Stimulated activated CD4-positive, alpha-beta T cell treated with anti-CD3 and anti-CD28 coated beads, Interleukin-15, amount 100 ng/mL, for 48 hours (primary cell): ENCODE measurements around the gene TUBB4B.

Experiments
- DNase-seq, 2 donors: peaks; one replicate each; pipeline ENCODE4 v3.0.0-alpha.2; 2020; ENCODE audit warnings: low read depth in 2 of 2

TUBB4B gene

DNA sequence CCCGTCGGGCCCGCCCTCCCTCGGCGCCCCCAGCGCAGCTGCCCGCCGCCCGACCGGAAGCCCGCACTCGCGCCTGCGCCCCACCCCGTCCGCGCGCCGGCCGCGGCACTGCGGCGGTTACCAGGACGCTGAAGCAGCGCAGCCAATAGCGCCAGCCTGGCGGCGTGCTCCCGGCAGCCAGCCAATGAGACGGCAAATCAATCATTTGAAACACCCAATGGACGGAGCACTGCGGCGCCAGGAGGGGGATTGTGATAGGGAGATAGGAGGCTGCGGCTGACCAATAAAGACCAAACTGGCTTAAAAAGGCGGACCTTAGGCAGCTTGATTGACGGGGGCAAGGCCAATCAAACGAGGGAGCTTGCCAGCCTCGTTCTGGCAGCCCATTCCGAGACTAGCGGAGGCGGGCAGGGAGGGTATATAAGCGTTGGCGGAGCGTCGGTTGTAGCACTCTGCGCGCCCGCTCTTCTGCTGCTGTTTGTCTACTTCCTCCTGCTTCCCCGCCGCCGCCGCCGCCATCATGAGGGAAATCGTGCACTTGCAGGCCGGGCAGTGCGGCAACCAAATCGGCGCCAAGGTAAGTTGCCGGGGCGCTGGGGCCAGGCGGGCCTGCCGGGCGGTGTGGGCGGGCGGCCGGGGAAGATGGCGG is at the start of gene TUBB4B:
TSS of gene TUBB4B (plus strand) at position 447 of the 649 bp plus-strand sequence. CDS start at position 521, 74 bp downstream.
- peak; percentile 96 to 99 for DNase-seq

DNA sequence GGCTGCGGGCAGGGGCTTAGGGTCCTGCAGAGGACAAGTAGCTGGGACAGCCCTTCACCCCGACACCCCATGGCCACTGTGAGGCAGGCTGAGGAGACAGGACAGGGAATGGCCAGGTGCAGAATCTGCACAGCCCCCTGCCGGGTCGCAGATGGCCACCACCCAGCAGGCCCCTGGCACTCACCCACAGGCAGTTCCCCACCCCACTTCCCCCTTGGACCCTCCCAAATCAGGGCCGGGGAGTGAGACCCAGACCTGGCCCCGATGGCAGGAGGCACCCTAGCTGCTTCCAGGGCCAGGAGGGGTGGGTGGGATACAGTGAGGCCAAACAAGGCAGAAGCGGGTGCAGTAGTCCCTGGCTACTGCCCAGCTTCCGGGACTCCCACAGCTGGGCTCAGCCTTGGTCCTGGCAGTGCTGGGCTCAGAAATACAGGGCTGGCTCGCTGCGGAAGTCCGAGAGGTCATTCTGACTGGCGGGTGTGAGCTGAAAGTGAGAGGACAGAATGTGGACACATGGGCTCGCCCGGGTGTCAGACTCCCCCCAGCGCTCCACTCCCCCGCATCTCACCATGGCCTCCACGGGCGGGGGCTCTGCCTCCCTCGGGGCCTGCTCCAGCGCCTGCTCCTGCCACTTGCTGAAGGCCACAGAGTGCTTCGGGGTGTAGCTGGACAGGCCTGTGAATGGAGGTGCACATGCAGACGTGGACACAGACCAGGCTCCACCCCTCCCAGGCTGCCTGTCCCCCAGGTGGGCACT is 49.2 kb upstream of the TUBB4B start:
- DNase-seq: no peak

DNA sequence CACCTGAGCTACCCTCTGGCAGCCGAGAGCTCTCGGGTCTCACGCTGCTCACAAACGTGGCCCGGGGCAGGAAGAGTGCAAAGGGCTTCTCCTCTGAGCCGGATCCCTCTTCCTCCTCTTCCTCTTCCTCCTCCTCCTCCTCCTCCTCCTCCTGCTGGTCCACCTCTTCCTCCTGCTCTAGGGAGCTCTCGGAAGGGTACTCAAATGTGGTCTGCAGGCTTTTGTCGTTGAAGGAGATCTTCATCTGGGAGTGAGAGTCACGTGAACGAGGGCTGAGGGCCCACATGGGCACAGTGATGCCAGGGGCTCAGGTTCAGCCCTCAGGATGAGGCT is 48.7 kb upstream of the TUBB4B start:
- no peak for DNase-seq

DNA sequence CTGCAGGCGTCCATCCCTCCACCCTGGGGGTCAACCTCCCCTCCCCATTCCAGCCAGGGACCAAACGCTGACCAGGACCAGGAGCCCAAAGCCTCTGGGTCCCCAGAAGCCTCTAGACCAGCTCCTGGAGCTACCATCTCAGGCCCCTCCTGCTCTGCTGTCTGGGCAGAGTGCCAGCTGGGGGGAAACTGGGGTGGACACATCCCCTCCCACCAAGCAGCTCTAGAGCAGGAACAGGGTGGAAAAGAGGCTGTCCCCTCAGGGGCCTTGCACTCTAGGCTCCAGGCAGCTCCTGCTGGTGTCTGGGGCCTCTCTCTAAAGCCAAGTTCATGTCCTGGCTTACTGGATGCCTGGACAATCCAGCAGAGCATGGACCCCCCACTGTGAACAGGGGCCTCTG is 48.2 kb upstream of the TUBB4B start:
- no peak for DNase-seq

DNA sequence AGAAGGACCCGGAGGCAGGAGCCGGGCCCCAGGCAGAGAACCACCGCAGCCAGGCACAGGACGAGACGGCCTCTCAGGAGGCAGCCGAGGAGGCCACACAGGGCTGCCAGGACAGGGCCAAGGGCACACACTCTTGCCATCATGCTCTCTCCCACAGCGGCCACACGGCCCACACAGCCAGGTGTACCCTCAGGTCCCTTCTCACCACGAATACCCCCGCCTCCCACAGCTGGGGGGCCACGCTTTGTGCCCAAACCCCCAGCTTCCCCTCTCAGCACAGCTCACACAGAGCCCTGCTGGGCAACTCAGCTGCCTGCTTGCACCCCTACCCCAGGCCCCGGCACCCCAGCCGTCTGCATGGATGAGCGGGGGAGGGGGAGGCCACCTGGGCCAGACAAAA is 47.3 kb upstream of the TUBB4B start:
- DNase-seq: no peak

DNA sequence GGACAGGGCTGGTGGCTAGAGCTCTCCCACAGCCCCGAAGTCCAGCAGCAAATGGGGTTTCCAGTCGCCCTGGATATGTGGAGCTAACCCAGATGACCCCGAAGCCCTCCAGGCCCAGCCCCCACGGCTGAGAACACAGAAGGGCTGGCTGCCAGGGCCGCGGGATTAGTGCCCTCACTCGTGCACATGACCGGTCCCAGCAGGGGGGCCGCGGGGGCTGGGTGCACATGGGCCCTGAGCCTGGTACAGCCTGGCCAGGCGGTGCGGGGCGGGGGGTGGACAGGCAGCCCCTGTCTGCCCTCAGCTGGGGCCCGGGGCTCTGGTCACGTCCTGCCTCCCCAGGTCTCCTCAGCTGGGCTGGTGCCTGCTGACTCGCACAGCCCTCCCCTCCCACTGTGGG is 46.7 kb upstream of the TUBB4B start:
- no peak for DNase-seq

DNA sequence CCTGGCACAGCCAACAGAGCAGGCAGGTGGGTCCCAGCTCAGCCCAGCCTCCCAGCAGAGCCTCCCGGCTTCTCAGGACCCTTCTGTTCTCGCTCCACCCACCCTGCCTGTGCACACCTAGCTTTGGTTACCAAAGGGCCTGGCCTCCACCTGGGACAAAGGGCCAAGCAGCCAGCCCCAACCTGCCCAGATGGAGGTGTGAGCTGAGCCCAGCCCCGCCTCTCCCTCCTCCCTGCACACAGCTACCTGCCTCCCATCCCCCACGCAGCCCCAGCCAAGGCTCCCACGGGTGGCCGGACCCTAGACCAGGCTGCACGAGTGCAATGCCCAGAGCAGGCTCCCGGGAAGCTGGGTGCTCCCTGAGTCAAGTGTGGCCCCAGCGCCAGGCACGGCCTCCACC is 46.2 kb upstream of the TUBB4B start:
- DNase-seq: no peak

DNA sequence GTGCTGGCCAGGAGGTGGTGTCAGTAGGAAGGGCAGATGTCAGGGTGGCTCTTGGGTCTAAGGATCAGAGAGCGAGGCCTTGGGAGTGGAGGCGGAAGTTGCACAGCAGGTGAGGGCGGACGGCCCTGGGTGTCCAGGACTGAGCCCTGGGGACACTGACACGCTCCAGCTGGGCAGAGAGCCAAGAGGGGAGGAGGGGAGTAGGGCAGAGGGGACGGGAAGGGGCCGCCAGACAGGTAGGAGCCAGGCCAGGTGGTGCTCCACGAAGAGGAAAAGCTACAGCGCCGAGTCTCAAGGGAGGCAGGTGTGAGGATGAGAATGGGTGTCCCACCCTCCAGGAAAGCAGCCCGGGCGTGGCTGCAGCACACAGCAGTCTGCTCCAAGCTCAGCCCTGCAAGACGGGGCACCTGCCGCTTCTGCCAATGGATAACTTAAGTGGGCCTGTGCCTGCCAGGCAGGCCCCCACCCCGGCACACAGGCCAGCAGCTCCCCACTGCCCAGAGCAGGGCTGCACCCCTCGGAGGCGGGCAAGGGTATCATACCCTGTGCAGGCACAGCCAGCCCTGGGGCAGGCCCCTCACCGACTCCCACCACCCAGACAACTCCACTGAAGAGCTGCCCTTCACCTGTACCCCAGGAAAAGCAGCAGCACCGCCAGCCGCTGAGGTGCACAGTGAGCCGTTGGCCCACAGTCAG is 45.4 kb upstream of the TUBB4B start:
- DNase-seq: no peak

DNA sequence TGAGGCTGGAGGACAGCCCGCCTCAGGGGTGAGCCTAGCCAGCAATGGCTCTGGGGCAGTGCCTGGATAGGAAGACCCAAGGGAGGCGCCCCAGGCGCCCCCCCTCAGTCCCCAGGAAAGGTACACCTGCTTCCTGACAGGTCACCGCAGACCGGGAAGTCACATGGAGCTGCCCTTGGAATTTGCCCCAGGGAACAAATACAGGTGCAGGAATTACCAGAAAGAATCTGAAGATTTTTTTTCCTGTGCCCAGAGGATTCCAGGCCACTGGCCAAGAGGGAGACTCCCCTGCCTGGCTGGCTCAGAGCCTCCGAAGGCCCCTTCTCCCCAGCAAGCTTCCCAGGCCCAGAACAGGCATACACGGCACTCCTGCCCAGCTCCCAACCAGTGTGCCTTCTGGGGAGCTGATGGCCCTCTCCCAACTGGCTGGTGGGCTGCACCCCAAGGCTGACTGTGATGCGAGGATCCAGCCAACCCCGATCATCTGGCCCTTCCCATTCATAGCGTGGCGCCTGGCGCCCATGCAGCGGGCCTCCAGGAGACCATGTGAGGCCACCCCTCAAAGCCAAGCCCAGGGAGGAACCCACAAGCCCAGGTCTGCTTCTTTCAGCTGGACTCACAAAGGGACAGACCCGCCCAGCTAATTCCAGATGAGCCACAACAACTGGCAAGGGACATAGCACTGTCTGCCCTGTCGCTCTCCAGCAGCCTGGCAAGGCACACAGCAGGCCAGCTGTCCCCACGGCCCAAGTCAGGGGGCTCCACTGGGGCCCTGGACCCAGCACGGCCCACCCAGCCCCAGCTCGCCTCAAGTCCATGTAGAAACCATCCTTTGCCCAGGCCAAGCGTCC is 42.8 kb upstream of the TUBB4B start:
- DNase-seq: no peak

DNA sequence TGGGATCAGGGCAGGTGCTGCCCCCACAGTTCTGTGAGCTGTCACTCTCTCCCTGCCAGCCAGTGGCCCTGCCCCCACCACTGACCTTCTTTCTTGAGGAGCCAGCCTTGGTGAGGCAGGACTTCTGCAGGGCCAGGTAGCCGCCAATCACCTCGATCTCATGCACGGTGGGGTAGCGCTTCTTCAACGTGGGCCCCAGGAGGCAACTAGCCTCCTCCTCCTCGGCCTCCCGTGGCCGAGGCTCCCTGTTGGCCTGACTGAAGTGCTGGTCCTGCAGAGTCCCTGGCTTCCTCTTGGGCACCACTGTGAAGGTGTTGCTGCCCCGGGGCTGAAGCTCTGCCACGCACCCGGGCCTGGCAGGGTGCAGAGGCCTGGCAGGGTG is 42.2 kb upstream of the TUBB4B start:
- no peak for DNase-seq

DNA sequence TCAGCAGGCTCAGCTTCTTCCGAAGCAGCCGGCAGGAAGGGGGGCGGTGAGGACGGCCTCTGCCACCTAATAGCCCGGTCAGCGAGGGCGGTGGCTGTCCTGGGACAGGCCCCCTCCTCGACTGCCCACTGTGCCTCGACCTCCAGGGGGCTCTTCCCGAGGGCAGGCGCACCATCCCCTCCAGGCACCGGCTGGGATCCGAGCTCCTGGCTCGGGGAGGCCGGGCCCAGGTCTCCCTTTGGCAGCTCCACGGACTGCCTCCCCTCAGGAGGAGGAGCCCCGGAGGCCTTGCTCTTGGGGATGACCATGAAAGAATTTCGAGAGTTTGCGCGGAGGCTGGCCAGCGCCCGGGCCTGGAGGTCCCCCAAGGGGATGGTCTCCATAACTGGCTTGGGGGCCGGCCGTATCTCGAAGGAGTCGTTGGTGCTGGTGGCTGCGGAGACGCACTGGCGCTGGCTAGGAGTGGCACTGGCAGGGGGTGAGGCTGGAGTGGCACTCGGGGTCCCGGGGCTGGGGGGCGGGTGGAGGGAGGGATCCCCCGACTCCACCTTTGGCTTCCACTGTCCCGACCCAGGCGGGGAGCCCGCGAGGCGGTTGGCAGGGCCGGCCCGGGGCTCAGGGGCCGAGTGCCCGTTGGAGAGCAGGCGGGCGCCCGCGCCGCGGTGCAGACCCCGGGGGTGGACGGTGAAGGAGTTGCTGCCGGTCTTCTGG is 41.5 kb upstream of the TUBB4B start:
- no peak for DNase-seq

DNA sequence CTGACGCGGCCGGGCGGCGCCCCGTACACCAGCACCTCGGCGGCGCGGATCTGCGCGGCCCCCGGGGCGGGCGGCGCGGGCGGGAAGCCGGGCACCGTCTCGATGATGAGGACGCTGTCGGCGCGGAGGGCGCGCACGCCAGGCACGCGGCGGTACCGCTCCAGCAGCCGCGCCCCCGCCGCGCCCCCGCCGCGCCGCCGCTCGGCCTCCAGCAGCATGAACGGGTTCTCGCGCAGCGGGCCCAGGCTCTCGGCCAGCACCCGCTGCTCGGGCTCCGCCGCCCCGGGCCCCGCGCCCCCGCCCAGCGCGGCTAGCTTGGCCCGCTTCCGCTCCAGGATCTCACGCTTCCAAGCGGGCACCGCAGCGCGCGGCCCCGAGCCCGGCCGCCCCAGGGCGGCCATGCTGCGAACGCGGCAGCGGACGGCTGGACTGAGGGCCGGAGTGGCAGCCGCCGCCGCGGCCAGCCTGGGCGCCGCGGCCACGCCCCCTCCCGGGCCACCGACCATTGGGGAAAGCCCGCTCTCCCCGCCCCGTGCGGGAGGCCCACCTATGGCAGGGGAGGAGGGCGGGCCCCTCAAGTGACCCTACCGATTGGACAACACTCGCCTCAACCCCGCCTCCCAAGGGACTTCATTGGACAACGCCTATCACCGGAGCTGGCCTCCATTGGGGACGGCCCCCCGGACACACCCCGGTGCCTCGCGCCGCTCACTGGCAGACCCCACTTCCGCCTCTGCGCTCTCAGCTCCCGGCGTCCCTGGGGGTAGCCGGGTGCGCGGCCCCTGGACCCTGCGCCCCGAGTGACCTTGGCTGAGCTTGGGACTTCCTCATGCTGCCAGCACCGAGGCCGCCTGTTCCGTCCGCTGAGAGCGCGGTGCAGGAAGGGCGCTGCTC is 40.5 kb upstream of the TUBB4B start, which contains the start of gene TPRN:
TSS of gene TPRN (minus strand) at position 431 of the 894 bp plus-strand sequence. CDS start at position 401, 30 bp downstream.
- peak; percentile 95 to 99 for DNase-seq

DNA sequence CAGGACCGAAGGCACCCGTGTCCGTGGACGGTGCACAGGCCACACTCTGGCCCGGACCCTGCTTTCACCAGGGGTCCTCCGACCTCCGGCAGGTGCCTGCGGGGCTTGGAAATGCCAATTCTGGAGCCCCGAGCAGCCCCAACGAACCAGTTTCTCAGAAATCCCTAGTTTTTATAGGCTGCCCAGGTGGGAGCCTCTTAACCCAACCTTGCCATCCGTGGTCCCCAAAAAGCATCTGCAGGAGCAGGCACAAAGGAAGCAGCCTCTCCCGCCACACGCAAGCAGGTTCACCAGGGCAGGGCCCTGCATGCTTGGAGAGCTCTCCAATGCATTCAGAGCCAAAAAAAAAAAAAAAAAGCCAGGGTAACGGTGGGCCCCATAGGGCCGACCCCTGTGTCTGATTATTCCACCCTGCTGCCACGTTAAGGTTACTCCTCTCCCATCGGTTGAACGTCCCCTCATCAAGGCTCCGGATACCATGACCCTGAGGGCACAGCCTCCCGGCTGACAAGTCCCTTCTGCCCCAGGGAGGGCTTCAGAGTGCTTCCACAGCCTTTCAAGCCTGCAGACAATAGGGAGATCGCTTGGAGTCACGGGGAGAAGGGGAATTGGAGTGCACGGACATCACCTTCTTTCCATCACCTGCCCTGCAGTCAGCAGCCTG is 39.8 kb upstream of the TUBB4B start:
- DNase-seq: no peak

DNA sequence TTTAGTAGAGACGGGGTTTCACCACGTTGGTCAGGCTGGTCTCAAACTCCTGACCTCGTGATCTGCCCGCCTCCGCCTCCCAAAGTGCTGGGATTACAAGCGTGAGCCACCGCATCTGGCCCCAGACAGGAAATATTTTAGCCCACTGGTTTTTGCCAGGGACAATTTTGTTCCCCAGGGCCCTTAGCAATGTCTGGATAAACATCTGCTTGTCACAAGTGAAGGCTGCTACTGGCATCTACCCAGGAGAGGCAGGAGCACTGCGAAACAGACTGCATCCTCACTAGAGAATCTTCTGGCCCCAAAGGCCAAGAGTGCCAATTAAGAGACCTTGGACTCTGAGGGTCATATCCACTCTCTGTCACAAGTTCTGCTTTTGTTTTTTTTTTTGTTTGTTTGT is 38.1 kb upstream of the TUBB4B start:
- DNase-seq: no peak

DNA sequence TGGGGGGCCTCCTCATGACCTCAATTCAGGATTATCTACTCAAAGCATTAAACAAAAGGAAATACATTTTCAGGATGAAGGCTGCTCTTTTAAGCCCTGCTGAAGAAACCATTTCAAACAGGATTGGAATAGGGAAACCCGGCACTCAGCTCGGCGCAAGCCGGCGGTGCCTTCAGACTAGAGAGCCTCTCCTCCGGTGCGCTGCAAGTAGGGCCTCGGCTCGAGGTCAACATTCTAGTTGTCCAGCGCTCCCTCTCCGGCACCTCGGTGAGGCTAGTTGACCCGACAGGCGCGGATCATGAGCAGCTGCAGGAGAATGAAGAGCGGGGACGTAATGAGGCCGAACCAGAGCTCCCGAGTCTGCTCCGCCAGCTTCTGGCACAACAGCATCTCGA is 36.4 kb upstream of the TUBB4B start:
- DNase-seq: no peak

DNA sequence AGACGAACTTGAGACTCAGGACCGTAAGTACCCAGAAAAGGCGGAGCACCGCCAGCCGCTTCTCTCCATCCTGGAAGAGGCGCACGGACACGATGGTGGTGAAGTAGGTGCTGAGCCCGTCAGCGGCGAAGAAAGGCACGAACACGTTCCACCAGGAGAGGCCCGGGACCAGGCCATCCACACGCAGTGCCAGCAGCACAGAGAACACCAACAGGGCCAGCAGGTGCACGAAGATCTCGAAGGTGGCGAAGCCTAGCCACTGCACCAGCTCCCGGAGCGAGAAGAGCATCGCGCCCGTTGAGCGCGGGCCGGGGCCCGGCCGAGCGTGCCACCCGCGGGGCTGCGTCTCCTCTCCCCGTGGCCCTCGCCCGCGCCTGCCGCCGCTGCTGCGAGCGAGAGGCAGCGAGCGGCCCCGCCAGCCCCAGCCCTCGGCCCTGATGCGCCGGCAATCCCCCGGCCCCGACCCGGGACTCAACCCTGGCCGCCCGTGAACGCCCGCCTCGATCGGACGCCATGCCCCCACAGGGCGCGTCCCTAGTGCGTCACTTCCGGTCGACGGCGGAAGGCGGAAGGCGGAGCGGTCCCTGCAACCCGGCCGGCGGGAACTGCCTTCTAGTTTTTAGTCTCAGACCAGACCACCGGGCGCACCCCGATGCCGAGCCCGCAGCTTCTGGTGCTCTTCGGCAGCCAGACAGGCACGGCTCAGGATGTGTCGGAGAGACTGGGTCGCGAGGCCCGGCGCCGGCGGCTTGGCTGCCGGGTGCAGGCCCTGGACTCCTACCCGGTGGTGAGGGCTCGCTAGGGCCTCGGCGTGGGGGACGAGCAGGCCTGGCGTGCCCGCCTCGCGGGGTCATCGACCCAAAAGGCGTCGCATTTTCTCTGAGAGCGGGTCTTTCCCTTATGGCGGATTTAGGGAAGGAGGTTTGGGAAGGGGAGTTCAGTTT is 35.7 kb upstream of the TUBB4B start, which contains the start of the genes NDOR1 and TMEM203:
TSS of gene NDOR1 (plus strand) at position 575 of the 944 bp plus-strand sequence. CDS start at position 653, 78 bp downstream.
TSS of gene TMEM203 (minus strand) at position 523 of the 944 bp plus-strand sequence. CDS start at position 289, 234 bp downstream.
- peak; percentile 87 to 93 for DNase-seq

DNA sequence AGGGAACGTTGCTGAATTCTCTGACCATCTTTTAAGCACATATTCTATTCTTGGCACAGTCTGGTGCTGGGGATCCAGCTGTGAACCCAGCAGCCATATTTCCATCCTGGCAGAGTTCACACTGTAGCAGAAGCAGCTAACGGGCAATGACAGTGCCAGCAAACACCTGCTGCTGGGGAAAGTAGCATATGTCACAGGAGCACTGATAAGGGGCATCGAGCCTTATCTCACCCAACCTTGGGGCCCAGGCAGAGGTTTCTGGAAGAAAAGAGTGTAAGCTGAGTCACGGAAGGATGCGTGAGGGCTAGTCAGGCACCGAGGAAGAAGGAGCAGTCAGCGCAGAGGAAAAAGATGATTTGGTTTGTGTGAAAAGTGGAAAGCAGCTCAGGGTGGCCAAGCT is 34.5 kb upstream of the TUBB4B start:
- no peak for DNase-seq

DNA sequence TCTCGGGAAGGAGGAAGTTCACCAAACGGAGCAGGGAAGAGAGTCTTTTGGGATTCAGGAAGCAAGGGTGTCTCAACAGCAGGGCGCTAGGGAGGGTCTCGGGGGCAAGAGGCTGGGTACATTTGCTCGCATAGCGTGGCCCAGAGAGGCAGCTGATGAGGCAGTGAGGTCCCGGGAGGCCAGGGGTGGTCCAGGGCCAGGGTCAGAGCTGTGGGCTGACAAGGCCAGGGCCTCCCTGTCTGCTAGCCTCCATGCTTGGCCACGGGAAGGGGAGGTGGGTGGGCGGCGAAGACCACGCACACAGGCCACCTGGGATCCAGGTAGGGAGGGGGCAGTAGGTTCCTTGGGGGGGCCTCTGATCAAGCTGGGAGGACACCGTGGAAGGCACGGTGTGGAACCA is 29.6 kb upstream of the TUBB4B start:
- no peak for DNase-seq
